ACC112 (cell line): Measurements from ENCODE around the gene RALGAPB.

Experiments used
- H2AFZ ChIP-seq: fragments of 200-600 bp; sonication (generic); one replicate; pipeline ENCODE4 v1.6.0; 2017; ENCODE audit warnings: antibody characterized with exemption, low read length; ENCODE audit not compliant: unreplicated experiment
- H3K27ac ChIP-seq: fragments of 200-600 bp; sonication (generic); 2 replicates; pipeline ENCODE4 v1.5.1; 2014; ENCODE audit warnings: low read depth, mild to moderate bottlenecking, antibody characterized with exemption, low read length, moderate library complexity
- H3K27me3 ChIP-seq: fragments of 200-600 bp; sonication (generic); 2 replicates; pipeline ENCODE4 v1.6.1; 2014; ENCODE audit warnings: mild to moderate bottlenecking, antibody characterized with exemption, low read length, moderate library complexity, mixed read lengths; ENCODE audit not compliant: insufficient read depth
- H3K36me3 ChIP-seq: fragments of 200-600 bp; sonication (generic); 2 replicates; pipeline ENCODE4 v1.6.1; 2016; ENCODE audit warnings: mild to moderate bottlenecking, antibody characterized with exemption, low read length, moderate library complexity, mixed read lengths; ENCODE audit not compliant: insufficient read depth
- H3K4me1 ChIP-seq: fragments of 200-600 bp; sonication (generic); one replicate; pipeline ENCODE4 v1.6.1; 2016; ENCODE audit warnings: low read length, mixed read lengths; ENCODE audit not compliant: insufficient read depth, unreplicated experiment, control insufficient read depth
- H3K4me3 ChIP-seq: fragments of 200-600 bp; sonication (generic); 2 replicates; pipeline ENCODE4 v1.5.1; 2014; ENCODE audit warnings: mild to moderate bottlenecking, low read depth, low read length
- H3K79me2 ChIP-seq: fragments of 200-600 bp; sonication (generic); one replicate; pipeline ENCODE4 v1.6.0; 2016; ENCODE audit warnings: low read length; ENCODE audit not compliant: control insufficient read depth, unreplicated experiment, insufficient read depth

Gene RALGAPB

GRCh38 chr20:38520261-38520660, 47.6 kb downstream of the RALGAPB start:
- Histone ChIP-seq H3K27me3 (no peaks in the 10 kb centered on the region), H3K27ac (no peak overlapping the region), H3K4me1 (peaks cover 13% of the 10 kb centered on the region), H2AFZ (no peak overlapping the region), H3K4me3 (no peak overlapping the region), H3K79me2 (no peaks in the 10 kb centered on the region), H3K36me3 (peaks cover 7% of the 10 kb centered on the region; the same call in 1 of the 2 replicates)

DNA sequence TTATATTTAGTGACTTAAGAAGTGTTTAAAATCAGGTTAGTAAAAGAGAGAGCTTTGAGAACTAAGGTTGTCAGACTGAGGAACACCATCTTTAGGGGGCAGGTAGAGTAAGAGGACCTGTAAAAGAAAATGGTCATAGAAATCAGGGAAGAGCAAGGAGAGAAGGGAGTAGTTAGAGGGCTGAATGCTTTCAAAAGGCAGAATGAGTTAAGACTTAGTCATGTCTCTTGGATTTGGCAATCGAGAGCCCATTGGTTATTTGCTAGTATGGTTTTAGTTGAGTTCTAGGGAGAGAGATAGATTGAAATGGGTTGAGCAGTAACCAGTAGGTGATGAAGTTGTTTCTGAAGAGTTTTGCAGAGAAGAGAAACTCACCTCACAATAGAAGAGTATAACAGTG, 51.1 kb downstream of the RALGAPB start:
- Histone ChIP-seq H3K27me3 (no peaks in the 10 kb centered on the region), H3K4me1 (peaks cover 13% of the 10 kb centered on the region), H3K4me3 (no peak overlapping the region), H2AFZ (no peak overlapping the region), H3K36me3 (peaks cover 8% of the 10 kb centered on the region), H3K27ac (0 out of 2 replicates have a peak overlapping the region, but pooled peaks have one; percentile 12), H3K79me2 (no peaks in the 10 kb centered on the region)

GRCh38 chr20:38528167-38528566, 55.5 kb downstream of the RALGAPB start:
- Histone ChIP-seq H3K79me2 (no peaks in the 10 kb centered on the region), H3K36me3 (peaks cover 12% of the 10 kb centered on the region), H3K27ac (no peak overlapping the region), H3K4me1 (peaks cover 10% of the 10 kb centered on the region), H3K27me3 (no peaks in the 10 kb centered on the region), H3K4me3 (no peak overlapping the region), H2AFZ (no peak overlapping the region)

DNA sequence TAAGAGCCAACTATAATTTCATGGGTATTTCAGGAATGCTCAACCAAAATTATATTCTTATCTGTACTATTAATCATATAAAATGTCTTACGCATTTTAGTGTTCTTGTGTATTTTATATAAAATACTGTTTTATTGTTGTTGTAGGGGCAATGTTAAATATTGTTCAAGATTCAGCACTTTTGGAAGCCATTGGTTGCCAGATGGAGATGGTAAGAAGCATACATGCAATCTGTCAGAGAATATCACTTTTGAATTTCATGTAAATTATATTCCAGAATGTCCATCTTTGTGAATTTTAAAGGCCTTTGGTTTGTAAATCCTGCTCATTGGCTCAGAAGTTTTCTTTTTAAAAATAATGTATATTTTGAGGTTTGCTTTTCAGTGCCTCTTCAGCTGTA, 58.4 kb downstream of the RALGAPB start:
- Histone ChIP-seq H2AFZ (no peak overlapping the region), H3K4me1 (no peaks in the 10 kb centered on the region), H3K27me3 (no peaks in the 10 kb centered on the region), H3K36me3 (peaks cover 14% of the 10 kb centered on the region), H3K4me3 (no peak overlapping the region), H3K79me2 (no peaks in the 10 kb centered on the region), H3K27ac (no peak overlapping the region)

DNA sequence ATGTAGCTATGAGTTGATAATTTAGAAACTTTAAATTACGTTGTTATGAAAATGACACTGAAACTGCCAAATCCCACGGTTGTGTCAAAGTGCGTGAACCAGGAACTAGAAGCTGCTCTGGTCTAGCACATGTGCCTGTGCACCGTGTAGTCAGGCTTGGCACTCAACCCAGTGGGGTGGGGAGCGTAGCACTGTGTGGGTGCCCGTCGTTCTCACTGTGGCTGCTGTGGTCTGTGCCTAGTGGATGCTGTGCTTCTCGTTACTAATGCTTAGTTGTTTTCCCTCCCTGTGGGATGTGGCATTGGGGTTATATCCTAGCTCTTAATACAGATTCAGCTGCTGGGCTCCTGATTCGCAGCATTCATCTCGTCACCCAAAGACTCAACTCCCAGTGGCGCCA, 62.1 kb downstream of the RALGAPB start:
- no peaks in the 10 kb centered on the region for H3K79me2 ChIP-seq
- no peak overlapping the region for H3K27ac ChIP-seq
- no peaks in the 10 kb centered on the region for H3K27me3 ChIP-seq
- H3K4me1 ChIP-seq = no peaks in the 10 kb centered on the region
- peaks cover 35% of the 10 kb centered on the region for H3K36me3 ChIP-seq
- no peak overlapping the region for H3K4me3 ChIP-seq
- H2AFZ ChIP-seq = no peak overlapping the region

DNA sequence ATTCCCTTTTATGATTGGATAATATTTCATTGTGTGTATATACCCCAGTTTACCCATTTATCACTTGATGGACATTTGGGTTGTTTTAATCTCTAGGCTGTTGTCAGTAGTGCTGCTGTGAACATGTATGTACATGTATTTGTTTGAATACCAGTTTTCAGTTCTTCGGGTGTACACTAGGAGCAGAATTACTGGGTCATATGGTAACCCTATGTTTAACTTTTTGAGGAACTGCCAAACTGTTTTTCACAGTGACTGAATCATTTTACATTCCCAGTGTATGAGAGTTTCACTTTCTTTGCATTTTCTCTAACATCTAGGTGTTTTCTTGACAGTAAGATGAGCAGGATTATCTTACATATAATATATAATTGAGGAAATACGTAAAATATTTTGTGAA, 63.7 kb downstream of the RALGAPB start:
- Histone ChIP-seq H3K4me1 (no peaks in the 10 kb centered on the region), H3K79me2 (no peaks in the 10 kb centered on the region), H3K27ac (no peak overlapping the region), H3K4me3 (no peak overlapping the region), H3K36me3 (peaks cover 42% of the 10 kb centered on the region), H2AFZ (no peak overlapping the region), H3K27me3 (no peaks in the 10 kb centered on the region)

- Histone ChIP-seq H3K36me3 (peaks cover 45% of the 10 kb centered on the region), H3K27ac (no peak overlapping the region), H3K79me2 (no peaks in the 10 kb centered on the region)
These were observed 64.5 kb downstream of the RALGAPB start for GRCh38 chr20:38537176-38537575.

DNA sequence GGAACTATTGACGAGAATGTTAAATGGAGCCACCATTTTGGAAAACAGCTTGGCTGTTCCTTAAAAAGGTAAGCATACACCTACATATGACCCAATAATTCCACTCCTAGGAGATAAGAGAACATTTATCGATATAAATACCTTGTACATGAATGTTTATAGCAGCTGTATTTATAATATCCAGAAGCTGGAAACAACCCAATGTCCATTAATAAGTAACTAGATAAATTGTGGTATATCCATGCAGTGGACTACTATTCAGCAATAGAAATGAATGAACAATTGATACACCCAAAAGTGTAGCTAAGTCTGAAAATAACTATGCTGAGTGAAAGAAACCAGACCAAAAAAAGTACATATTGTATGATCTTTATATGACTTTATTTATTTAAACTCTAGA, 66.1 kb downstream of the RALGAPB start:
- Histone ChIP-seq H3K4me3 (no peak overlapping the region), H3K4me1 (no peaks in the 10 kb centered on the region), H3K27me3 (no peaks in the 10 kb centered on the region), H2AFZ (no peak overlapping the region), H3K79me2 (no peaks in the 10 kb centered on the region), H3K27ac (no peak overlapping the region), H3K36me3 (peaks cover 45% of the 10 kb centered on the region)

More at GRCh38 chr20:38537176-38537575, 64.5 kb downstream of the RALGAPB start:
- Histone ChIP-seq H3K4me3 (no peak overlapping the region), H3K27me3 (no peaks in the 10 kb centered on the region), H2AFZ (no peak overlapping the region), H3K4me1 (no peaks in the 10 kb centered on the region)

GRCh38 chr20:38543014-38543906, 70.6 kb downstream of the RALGAPB start:
- no peaks in the 10 kb centered on the region for H3K27me3 ChIP-seq
- H3K79me2 ChIP-seq = no peaks in the 10 kb centered on the region
- H3K27ac ChIP-seq = no peak overlapping the region
- H3K4me3 ChIP-seq = no peak overlapping the region
- peaks cover 28% of the 10 kb centered on the region for H3K36me3 ChIP-seq
- no peaks in the 10 kb centered on the region for H3K4me1 ChIP-seq
- no peak overlapping the region for H2AFZ ChIP-seq

GRCh38 chr20:38545771-38546170, 73.1 kb downstream of the RALGAPB start:
- Histone ChIP-seq H3K27ac (no peak overlapping the region), H3K4me1 (no peaks in the 10 kb centered on the region), H3K4me3 (no peak overlapping the region), H3K36me3 (peaks cover 25% of the 10 kb centered on the region), H3K27me3 (no peaks in the 10 kb centered on the region), H2AFZ (no peak overlapping the region), H3K79me2 (no peaks in the 10 kb centered on the region)
